GM12873 (cell line): Measurements from ENCODE around the gene WDR62.

ENCODE experiments used
- CTCF ChIP-seq: IDR thresholded peaks from 2 replicates; pipeline ENCODE4 v1.5.1; 2012; ENCODE audit warnings: low read depth, mild to moderate bottlenecking, moderate library complexity, low read length, control low read depth; ENCODE audit not compliant: insufficient read depth; ENCODE audit errors: missing control alignments

WDR62 gene

GRCh38 chr19:36086326-36086725 is 31.6 kb downstream of the WDR62 start:
- no peak for TF ChIP-seq CTCF

GRCh38 chr19:36089847-36090246 is 35.1 kb downstream of the WDR62 start:
- no peak for TF ChIP-seq CTCF

- no peak for TF ChIP-seq CTCF
Observed at GRCh38 chr19:36090910-36091695, 36.4 kb downstream of the WDR62 start.

- TF ChIP-seq CTCF: no peak
Observed at GRCh38 chr19:36092566-36092965, 37.9 kb downstream of the WDR62 start.

GRCh38 chr19:36093146-36093662 is 38.5 kb downstream of the WDR62 start:
- no peak for TF ChIP-seq CTCF

GRCh38 chr19:36093687-36094086 is 39.0 kb downstream of the WDR62 start:
- no peak for TF ChIP-seq CTCF

GRCh38 chr19:36097036-36097435 is 42.3 kb downstream of the WDR62 start:
- TF ChIP-seq CTCF: no peak
